ENCODE data around the gene CRYL1.

Gene CRYL1

DNA sequence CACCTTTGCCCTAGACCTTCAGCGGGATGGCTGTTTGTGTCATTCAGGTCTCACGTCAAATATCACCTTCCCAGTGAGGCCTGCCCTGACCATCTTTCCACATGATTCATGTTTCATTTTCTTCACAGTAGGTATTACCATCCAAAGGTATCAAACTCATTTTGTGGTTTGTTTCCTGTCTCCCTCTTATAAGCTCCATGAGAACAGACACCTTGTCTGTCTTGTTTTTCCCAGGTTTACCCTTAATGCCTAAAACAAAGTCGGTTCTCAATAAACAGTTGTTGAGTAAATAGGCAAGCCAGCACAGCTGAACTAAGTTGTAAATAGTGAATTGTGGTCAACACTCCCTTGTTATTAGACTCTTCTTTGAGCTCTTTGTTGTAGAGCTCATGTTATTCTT lies 170.9 kb downstream of the CRYL1 start:
- no peak overlapping the region for H3K27ac ChIP-seq (ENCODE audit: low read depth, low read length)
- H3K4me1 ChIP-seq (ENCODE audit: control insufficient read depth in 1 of 2, insufficient read depth in 2 of 2, low read length in 2 of 2) = no peaks in the 10 kb centered on the region
- no peak overlapping the region for H3K9ac ChIP-seq (ENCODE audit: low read depth in 1 of 2, low read length in 2 of 2)
- H3K4me3 ChIP-seq (ENCODE audit: low read depth in 1 of 2, low read length in 2 of 2) = no peak overlapping the region
- no peaks in the 10 kb centered on the region for H3K9me3 ChIP-seq (ENCODE audit: control insufficient read depth in 1 of 2, low read length in 2 of 2)
- no peaks in the 10 kb centered on the region for H3K36me3 ChIP-seq (ENCODE audit: control insufficient read depth in 1 of 2, insufficient read depth in 2 of 2, low read length in 2 of 2)
- H3K27me3 ChIP-seq (ENCODE audit: control insufficient read depth in 1 of 2, insufficient read depth in 2 of 2, low read length in 2 of 2) = no peaks in the 10 kb centered on the region

DNA sequence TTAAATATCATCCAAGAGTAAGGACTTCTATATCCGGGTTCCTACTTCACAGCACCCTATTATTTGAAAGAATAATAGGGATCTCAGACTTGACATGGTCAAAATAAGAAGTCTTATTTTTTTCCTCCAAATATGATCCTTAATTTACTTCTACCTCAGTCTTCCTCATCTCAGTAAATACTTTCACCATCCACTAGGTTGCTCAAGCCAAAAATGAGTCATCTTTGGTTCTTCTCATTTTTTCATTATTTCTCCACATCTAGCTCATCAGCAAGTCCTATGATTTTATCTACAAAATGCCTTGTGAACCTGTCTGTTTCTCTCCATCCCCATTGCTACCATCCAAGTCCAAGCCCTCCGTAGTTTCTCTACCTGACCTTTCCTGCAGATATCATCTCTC lies 171.7 kb downstream of the CRYL1 start:
- H3K4me3 ChIP-seq (ENCODE audit: low read depth in 1 of 2, low read length in 2 of 2) = no peak overlapping the region
- no peaks in the 10 kb centered on the region for H3K4me1 ChIP-seq (ENCODE audit: control insufficient read depth in 1 of 2, insufficient read depth in 2 of 2, low read length in 2 of 2)
- no peak overlapping the region for H3K27ac ChIP-seq (ENCODE audit: low read depth, low read length)
- H3K9ac ChIP-seq (ENCODE audit: low read depth in 1 of 2, low read length in 2 of 2) = no peak overlapping the region
- no peaks in the 10 kb centered on the region for H3K9me3 ChIP-seq (ENCODE audit: control insufficient read depth in 1 of 2, low read length in 2 of 2)
- no peaks in the 10 kb centered on the region for H3K27me3 ChIP-seq (ENCODE audit: control insufficient read depth in 1 of 2, insufficient read depth in 2 of 2, low read length in 2 of 2)
- H3K36me3 ChIP-seq (ENCODE audit: control insufficient read depth in 1 of 2, insufficient read depth in 2 of 2, low read length in 2 of 2) = no peaks in the 10 kb centered on the region

Measured in duodenal mucosa (tissue), 2 donors.